K562 (cell line): Measurements from ENCODE around the gene CBLC. TPM values are rescaled to one million over a fixed set of nuclear protein-coding genes. Genes with fewer than 3 reads are reported as not detected.
A peak's percentile ranks its signal among the peaks of the same experiment; 100 is the strongest.

Experiments used
- FOXM1 ChIP-seq, 2 experiments: fragments of 450-650 bp in 1 of 2; sonication (generic) in 1 of 2; formaldehyde crosslinking in 1 of 2; IDR thresholded peaks; 2 replicates each; pipeline versions ENCODE4 v1.6.1 to v1.9.0; 2017 to 2022; ENCODE audit warnings: low read depth in 2 of 2, mild to moderate bottlenecking in 2 of 2, missing genetic modification reagents in 1 of 2, moderate library complexity in 1 of 2
- HDAC8 ChIP-seq: fragments of 450-650 bp; IDR thresholded peaks from 2 replicates; pipeline ENCODE4 v1.6.1; 2016; ENCODE audit warnings: mild to moderate bottlenecking, missing genetic modification characterization, moderate library complexity, missing compliant biosample characterization
- IFI16 ChIP-seq: fragments of 250-450 bp; sonication (Bioruptor Pico); IDR thresholded peaks from 2 replicates; pipeline ENCODE4 v2.1.2; 2022; ENCODE audit warnings: mild to moderate bottlenecking, inconsistent platforms
- LARP7 ChIP-seq: fragments of 450-650 bp; IDR thresholded peaks from 2 replicates; pipeline ENCODE4 v1.6.1; 2016
- MAFF ChIP-seq: IDR thresholded peaks from 2 replicates; pipeline ENCODE4 v1.6.1; 2012; ENCODE audit warnings: low read length, improper control_type of control experiment
- NCOR1 ChIP-seq: fragments of 450-650 bp; IDR thresholded peaks from 2 replicates; pipeline ENCODE4 v1.6.1; 2016; ENCODE audit warnings: mild to moderate bottlenecking, moderate library complexity
- RB1 ChIP-seq: fragments of 450-650 bp; IDR thresholded peaks from 2 replicates; pipeline ENCODE4 v1.6.1; 2017; ENCODE audit warnings: low read depth, mild to moderate bottlenecking
- TCF7L2 ChIP-seq: fragments of 150-350 bp; IDR thresholded peaks from 2 replicates; pipeline ENCODE4 v1.6.1; 2016; ENCODE audit warnings: low read depth, mild to moderate bottlenecking, low read length, moderate library complexity
- ZBTB11 ChIP-seq, 3 experiments: fragments of 200-800 bp in 1 of 3; fragments of 250-450 bp in 1 of 3; fragments of 450-650 bp in 1 of 3; sonication (Bioruptor Pico) in 1 of 3; sonication (Bioruptor generic) in 1 of 3; formaldehyde crosslinking in 1 of 3; IDR thresholded peaks; 2 replicates each; pipeline versions ENCODE4 v1.6.1 to v1.8.0; 2016 to 2022; ENCODE audit warnings: mild to moderate bottlenecking in 2 of 3, missing genetic modification characterization in 2 of 3, missing compliant biosample characterization in 1 of 3, moderate library complexity in 1 of 3
- ZNF232 ChIP-seq: sonication (generic); formaldehyde crosslinking; IDR thresholded peaks from 2 replicates; pipeline ENCODE4 v1.8.0; 2022; ENCODE audit warnings: mild to moderate bottlenecking, missing genetic modification reagents
- ZNF280B ChIP-seq: fragments of 250-450 bp; sonication (Bioruptor Pico); IDR thresholded peaks from 2 replicates; pipeline ENCODE4 v1.5.1; 2021; ENCODE audit warnings: mild to moderate bottlenecking
- polyA plus RNA-seq, 8 experiments: library from polyadenylated mRNA; depleted of rRNA in 4 of 8; stranded (reverse) in 5 of 8; unstranded in 3 of 8; fragments of >200 nt; fragmentation: Nextera tagmentation in 2 of 8; fragmentation: Illumina TruSeq in 1 of 8; extraction: Ambion mirVana in 2 of 8; extraction: Trizol in 1 of 8; gene quantifications; 2 replicates each; pipeline versions ENCODE4 v1.2.1 to v1.2.3, GENCODE V29; 2011 to 2014; ENCODE audit warnings: inconsistent platforms in 1 of 8, missing spikeins in 1 of 8
- total RNA-seq, 7 experiments: library from RNA; depleted of rRNA in 6 of 7; stranded (reverse); fragments of >200 nt in 6 of 7; fragmentation: Illumina TruSeq in 2 of 7; extraction: Trizol in 2 of 7; gene quantifications; 2 replicates each; pipeline versions ENCODE4 v1.2.1 to v1.2.3, GENCODE V29; 2011 to 2021; ENCODE audit warnings: low replicate concordance in 1 of 7
- TF ChIP-seq, protein P1 (sequence below): fragments of 250-450 bp; sonication (Bioruptor Pico); IDR thresholded peaks from 2 replicates; pipeline ENCODE4 v1.8.0; 2022; ENCODE audit warnings: inconsistent platforms
- TF ChIP-seq, protein P2 (sequence below): fragments of 200-800 bp; sonication (Bioruptor generic); IDR thresholded peaks from 2 replicates; pipeline ENCODE4 v1.6.1; 2017; ENCODE audit warnings: missing genetic modification characterization, missing compliant biosample characterization
- TF ChIP-seq, protein P3 (sequence below): fragments of 450-650 bp; formaldehyde crosslinking; IDR thresholded peaks from 2 replicates; pipeline ENCODE4 v1.4.0; 2020; ENCODE audit warnings: mild to moderate bottlenecking
- TF ChIP-seq, protein P4 (sequence below), 2 experiments: fragments of 450-650 bp; conservative IDR thresholded peaks; 2 replicates each; pipeline ENCODE4 v1.6.1; 2017; ENCODE audit warnings: mild to moderate bottlenecking in 2 of 2, moderate library complexity in 2 of 2

Gene CBLC
- total and polyA plus RNA-seq, 9 of the 15 experiments (the other 6 are each of a cell fraction or from before 2014, with no cell fraction given): 0.09 TPM; not detected in 8

DNA sequence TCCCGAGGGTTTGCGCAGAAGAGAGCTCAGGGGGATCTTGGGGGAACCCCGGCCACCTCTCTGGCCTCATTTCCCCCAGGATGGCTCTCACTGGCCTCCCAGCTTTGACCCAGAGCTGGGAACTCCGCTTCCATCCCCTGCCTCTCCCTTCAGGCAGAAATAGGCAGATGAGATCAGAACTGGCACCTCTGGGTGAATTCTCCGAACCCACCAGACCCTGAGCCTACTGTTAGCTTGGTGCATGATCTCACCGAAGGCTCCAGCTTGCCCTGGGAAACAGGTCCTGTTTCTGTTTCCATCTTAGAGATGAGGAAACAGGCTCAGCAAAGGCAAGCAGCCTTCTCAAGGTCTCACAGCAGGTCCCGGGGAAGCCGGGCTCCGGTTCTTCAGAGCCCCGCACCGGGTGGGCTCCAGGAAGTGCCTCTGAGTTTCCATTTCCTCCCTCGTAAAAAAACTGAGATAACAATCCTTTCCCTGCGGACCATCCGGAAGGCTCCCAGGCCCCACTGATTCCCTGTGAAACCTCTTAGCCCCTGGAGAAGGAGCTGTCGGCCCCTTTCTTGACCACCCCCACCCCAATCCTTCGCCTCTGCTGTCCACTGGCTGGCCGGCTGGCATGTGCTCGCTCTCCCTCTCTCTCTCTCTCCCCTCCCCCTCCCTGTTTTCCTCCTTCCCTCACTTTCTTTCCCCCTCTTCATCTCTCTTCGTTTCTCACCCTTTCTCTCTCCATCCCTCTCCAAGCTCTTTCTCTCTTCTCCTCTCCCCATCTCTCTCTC is 70.5 kb downstream of the CBLC start (continued):
- no peak for TF ChIP-seq ZBTB11 (CRISPR knock-in tag; IDR thresholded peaks at IDR 0.05)
- TF ChIP-seq, protein P1, sequence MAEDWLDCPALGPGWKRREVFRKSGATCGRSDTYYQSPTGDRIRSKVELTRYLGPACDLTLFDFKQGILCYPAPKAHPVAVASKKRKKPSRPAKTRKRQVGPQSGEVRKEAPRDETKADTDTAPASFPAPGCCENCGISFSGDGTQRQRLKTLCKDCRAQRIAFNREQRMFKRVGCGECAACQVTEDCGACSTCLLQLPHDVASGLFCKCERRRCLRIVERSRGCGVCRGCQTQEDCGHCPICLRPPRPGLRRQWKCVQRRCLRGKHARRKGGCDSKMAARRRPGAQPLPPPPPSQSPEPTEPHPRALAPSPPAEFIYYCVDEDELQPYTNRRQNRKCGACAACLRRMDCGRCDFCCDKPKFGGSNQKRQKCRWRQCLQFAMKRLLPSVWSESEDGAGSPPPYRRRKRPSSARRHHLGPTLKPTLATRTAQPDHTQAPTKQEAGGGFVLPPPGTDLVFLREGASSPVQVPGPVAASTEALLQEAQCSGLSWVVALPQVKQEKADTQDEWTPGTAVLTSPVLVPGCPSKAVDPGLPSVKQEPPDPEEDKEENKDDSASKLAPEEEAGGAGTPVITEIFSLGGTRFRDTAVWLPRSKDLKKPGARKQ (CRISPR knock-in tag): no peak
- TF ChIP-seq LARP7: 0 out of 2 replicates have a peak, but pooled peaks have one; percentile 63
- no peak for TF ChIP-seq TCF7L2
- no peak for TF ChIP-seq RB1
- TF ChIP-seq ZNF232 (CRISPR knock-in tag): no peak
- TF ChIP-seq FOXM1 (IDR thresholded peaks at IDR 0.05; ENCODE audit: low read depth): no peak
- TF ChIP-seq FOXM1 (CRISPR knock-in tag; IDR thresholded peaks at IDR 0.05; ENCODE audit: low read depth): no peak
- TF ChIP-seq, protein P2, sequence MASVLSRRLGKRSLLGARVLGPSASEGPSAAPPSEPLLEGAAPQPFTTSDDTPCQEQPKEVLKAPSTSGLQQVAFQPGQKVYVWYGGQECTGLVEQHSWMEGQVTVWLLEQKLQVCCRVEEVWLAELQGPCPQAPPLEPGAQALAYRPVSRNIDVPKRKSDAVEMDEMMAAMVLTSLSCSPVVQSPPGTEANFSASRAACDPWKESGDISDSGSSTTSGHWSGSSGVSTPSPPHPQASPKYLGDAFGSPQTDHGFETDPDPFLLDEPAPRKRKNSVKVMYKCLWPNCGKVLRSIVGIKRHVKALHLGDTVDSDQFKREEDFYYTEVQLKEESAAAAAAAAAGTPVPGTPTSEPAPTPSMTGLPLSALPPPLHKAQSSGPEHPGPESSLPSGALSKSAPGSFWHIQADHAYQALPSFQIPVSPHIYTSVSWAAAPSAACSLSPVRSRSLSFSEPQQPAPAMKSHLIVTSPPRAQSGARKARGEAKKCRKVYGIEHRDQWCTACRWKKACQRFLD: no peak
- TF ChIP-seq, protein P3, sequence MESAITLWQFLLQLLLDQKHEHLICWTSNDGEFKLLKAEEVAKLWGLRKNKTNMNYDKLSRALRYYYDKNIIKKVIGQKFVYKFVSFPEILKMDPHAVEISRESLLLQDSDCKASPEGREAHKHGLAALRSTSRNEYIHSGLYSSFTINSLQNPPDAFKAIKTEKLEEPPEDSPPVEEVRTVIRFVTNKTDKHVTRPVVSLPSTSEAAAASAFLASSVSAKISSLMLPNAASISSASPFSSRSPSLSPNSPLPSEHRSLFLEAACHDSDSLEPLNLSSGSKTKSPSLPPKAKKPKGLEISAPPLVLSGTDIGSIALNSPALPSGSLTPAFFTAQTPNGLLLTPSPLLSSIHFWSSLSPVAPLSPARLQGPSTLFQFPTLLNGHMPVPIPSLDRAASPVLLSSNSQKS (CRISPR knock-in tag): no peak
- no peak for TF ChIP-seq HDAC8 (tag)
- TF ChIP-seq, protein P4, sequence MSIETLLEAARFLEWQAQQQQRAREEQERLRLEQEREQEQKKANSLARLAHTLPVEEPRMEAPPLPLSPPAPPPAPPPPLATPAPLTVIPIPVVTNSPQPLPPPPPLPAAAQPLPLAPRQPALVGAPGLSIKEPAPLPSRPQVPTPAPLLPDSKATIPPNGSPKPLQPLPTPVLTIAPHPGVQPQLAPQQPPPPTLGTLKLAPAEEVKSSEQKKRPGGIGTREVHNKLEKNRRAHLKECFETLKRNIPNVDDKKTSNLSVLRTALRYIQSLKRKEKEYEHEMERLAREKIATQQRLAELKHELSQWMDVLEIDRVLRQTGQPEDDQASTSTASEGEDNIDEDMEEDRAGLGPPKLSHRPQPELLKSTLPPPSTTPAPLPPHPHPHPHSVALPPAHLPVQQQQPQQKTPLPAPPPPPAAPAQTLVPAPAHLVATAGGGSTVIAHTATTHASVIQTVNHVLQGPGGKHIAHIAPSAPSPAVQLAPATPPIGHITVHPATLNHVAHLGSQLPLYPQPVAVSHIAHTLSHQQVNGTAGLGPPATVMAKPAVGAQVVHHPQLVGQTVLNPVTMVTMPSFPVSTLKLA (conservative IDR thresholded peaks at IDR 0.05): 0 out of 4 replicates have a peak, but pooled peaks of 1 of the 2 experiments have one; percentile 13
- no peak for TF ChIP-seq NCOR1
- TF ChIP-seq MAFF: no peak
- TF ChIP-seq IFI16: no peak
- no peak for TF ChIP-seq ZNF280B (CRISPR knock-in tag)
